Measurements from ENCODE around the gene APH1B. TPM values are rescaled to one million over a fixed set of nuclear protein-coding genes. Genes with fewer than 3 reads are reported as not detected.

Gene APH1B
- total and polyA plus RNA-seq, 9 donors = 9.1 to 25.2 (median 20.0) TPM

DNA sequence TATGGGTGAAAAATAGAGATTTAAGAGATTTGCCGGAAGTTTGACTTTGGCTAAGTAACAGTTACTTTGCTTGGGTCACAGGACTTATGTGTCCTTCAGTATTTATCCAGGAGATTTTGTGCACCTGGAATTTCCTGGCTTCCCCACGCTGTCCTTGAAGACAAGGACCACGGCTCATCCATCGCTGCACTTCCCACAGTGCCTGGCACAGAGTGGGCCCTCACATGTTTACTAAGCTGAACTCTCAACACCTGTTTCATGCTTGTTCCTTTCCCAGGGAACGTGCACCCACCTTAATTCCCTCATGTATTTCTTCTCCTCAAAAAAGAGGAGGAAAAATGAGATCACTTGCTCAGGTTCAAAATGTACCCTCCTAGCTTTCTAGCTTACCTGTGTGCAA, 72.2 kb downstream of the APH1B start:
- H3K27ac ChIP-seq = no peak overlapping the region
- H3K27me3 ChIP-seq = no peaks in the 10 kb centered on the region
- DNase-seq = no peak
- TF ChIP-seq EP300 (IDR thresholded peaks at IDR 0.05) (no peak), POLR2A (IDR thresholded peaks at IDR 0.05) (no peak)
- TF ChIP-seq, protein P1, sequence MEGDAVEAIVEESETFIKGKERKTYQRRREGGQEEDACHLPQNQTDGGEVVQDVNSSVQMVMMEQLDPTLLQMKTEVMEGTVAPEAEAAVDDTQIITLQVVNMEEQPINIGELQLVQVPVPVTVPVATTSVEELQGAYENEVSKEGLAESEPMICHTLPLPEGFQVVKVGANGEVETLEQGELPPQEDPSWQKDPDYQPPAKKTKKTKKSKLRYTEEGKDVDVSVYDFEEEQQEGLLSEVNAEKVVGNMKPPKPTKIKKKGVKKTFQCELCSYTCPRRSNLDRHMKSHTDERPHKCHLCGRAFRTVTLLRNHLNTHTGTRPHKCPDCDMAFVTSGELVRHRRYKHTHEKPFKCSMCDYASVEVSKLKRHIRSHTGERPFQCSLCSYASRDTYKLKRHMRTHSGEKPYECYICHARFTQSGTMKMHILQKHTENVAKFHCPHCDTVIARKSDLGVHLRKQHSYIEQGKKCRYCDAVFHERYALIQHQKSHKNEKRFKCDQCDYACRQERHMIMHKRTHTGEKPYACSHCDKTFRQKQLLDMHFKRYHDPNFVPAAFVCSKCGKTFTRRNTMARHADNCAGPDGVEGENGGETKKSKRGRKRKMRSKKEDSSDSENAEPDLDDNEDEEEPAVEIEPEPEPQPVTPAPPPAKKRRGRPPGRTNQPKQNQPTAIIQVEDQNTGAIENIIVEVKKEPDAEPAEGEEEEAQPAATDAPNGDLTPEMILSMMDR (IDR thresholded peaks at IDR 0.05) = no peak
- H3K36me3 ChIP-seq = no peaks in the 10 kb centered on the region
- H3K4me3 ChIP-seq = no peak overlapping the region
- no peaks in the 10 kb centered on the region for H3K9me3 ChIP-seq
- intact Hi-C loops (cut with DNase I) = no loop called here
- 81 to 87% (median 81%) methylated on average over 5 of the region's 5 CpGs for WGBS, 3 donors
- peaks cover 24% of the 10 kb centered on the region for H3K4me1 ChIP-seq (ENCODE audit: insufficient read depth)

DNA sequence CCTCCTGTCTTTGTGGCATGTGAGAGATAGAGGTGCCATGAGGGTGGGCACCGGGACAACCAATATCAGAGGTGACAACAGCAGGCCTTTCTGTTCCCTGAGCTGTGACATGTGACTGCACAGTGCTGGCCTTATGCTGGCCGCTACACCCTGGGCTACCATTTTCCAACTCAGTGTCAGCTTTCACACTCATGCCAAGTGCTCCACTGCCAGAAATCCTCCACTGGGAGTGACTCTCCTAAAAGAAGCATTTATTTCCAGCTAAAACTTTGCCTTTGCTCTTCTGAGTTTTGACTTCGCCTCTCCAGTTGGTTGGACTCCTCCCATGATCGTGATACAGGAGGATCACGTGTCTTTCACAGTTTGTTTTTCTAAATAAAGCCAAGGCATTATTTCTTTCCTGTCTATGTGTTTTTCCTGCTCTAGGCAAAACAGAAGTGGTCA, 72.8 kb downstream of the APH1B start:
- Histone ChIP-seq H3K27ac (no peak overlapping the region), H3K27me3 (no peaks in the 10 kb centered on the region), H3K4me1 (ENCODE audit: insufficient read depth) (peaks cover 24% of the 10 kb centered on the region), H3K36me3 (no peaks in the 10 kb centered on the region), H3K9me3 (no peaks in the 10 kb centered on the region), H3K4me3 (no peak overlapping the region)
- peak in 3 of 5 donors; percentile 23 to 54 (median 26) for DNase-seq
- TF ChIP-seq, protein P1 (IDR thresholded peaks at IDR 0.05) = no peak
- TF ChIP-seq POLR2A (IDR thresholded peaks at IDR 0.05) = no peak
- no peak for TF ChIP-seq EP300 (IDR thresholded peaks at IDR 0.05)
- WGBS, 3 donors = 31 to 44% (median 40%) methylated on average over 5 of the region's 5 CpGs
- intact Hi-C loops (cut with DNase I) = no loop called here

DNA sequence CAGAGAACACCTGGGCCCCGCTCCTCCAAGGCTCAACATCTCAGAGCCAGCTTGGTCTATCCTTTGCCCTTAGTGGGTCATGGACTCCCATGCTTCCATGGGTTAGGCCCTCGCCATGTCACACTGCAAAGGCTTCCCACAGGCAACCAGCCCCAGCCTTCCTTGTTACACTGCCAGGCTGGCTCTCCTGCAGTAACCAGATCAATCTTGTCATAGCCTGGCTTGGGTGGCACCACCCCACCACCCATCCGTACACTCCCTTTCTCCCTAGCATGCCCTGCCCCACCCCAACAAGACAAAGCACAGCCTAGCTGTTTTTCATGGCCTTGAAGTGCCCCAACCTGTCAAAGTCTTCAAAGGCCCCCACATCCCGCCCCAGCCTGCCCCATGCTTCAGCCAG, 73.8 kb downstream of the APH1B start:
- Histone ChIP-seq H3K27me3 (no peaks in the 10 kb centered on the region), H3K36me3 (no peaks in the 10 kb centered on the region), H3K4me1 (ENCODE audit: insufficient read depth) (peaks cover 24% of the 10 kb centered on the region), H3K4me3 (no peak overlapping the region), H3K27ac (no peak overlapping the region), H3K9me3 (no peaks in the 10 kb centered on the region)
- no peak for DNase-seq
- no peak for TF ChIP-seq POLR2A (IDR thresholded peaks at IDR 0.05)
- TF ChIP-seq, protein P1 (IDR thresholded peaks at IDR 0.05) = no peak
- no peak for TF ChIP-seq EP300 (IDR thresholded peaks at IDR 0.05)
- WGBS, 3 donors = 82 to 93% (median 91%) methylated on average over 4 of the region's 4 CpGs
- intact Hi-C loops (cut with DNase I) = no loop called here

DNA sequence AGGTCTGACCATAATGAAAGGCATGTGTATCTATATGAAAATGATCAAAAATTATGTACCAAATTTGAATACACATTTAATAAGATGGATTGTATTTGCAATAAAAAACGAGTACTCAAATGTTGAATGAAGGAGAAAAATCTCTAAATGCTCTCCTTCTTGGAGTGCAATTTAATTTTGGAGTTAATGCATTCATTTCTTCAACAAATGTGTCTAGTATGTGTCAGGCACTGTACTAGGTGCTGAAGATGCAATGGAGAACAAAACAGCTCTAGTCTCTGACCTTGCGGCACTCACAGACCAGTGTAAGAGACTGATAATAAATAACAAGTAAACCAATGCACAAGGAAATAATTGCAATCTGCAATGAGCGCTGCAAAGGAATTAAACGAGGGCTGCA, 75.4 kb downstream of the APH1B start:
- Histone ChIP-seq H3K27ac (no peak overlapping the region), H3K36me3 (no peaks in the 10 kb centered on the region), H3K9me3 (no peaks in the 10 kb centered on the region), H3K27me3 (no peaks in the 10 kb centered on the region), H3K4me1 (ENCODE audit: insufficient read depth) (peaks cover 14% of the 10 kb centered on the region), H3K4me3 (no peak overlapping the region)
- no peak for DNase-seq
- 90 to 96% (median 92%) methylated on average over 4 of the region's 4 CpGs for WGBS, 3 donors
- TF ChIP-seq EP300 (IDR thresholded peaks at IDR 0.05) (no peak), POLR2A (IDR thresholded peaks at IDR 0.05) (no peak)
- TF ChIP-seq, protein P1 (IDR thresholded peaks at IDR 0.05) = no peak
- intact Hi-C loops (cut with DNase I) = no loop called here

Measured in ovary (tissue), 9 donors.